Measurements from ENCODE around the gene SLC28A3. TPM values are rescaled to one million over a fixed set of nuclear protein-coding genes. Genes with fewer than 3 reads are reported as not detected.

Gene SLC28A3
- total and polyA plus RNA-seq, 7 donors = 0.23 to 2.4 TPM; not detected in 5

GRCh38 chr9:84349671-84350070 lies 9.1 kb upstream of the SLC28A3 start:
- Histone ChIP-seq H3K9me3 (peaks cover 0 to 2% (median 0%) of the 10 kb centered on the region in 4 donors), H3K4me1 (no peaks in the 10 kb centered on the region), H3K36me3 (no peaks in the 10 kb centered on the region), H3K27me3 (no peaks in the 10 kb centered on the region), H3K4me3 (no peak overlapping the region), H3K27ac (no peak overlapping the region)
- DNase-seq = no peak
- TF ChIP-seq POLR2A (IDR thresholded peaks at IDR 0.05) (no peak), POLR2AphosphoS5 (IDR thresholded peaks at IDR 0.05) (no peak), CTCF (IDR thresholded peaks at IDR 0.05) (no peak), EP300 (IDR thresholded peaks at IDR 0.05) (no peak)
- intact Hi-C loops (cut with DNase I) = no loop called here
- 63 to 66% methylated on average over 1 of the region's 1 CpG for WGBS, 2 donors

- TF ChIP-seq CTCF (IDR thresholded peaks at IDR 0.05) (no peak), POLR2A (IDR thresholded peaks at IDR 0.05) (no peak), EP300 (IDR thresholded peaks at IDR 0.05) (no peak), POLR2AphosphoS5 (IDR thresholded peaks at IDR 0.05) (no peak)
- Histone ChIP-seq H3K27me3 (no peaks in the 10 kb centered on the region), H3K4me3 (no peak overlapping the region), H3K9me3 (no peaks in the 10 kb centered on the region), H3K36me3 (no peaks in the 10 kb centered on the region), H3K27ac (no peak overlapping the region), H3K4me1 (no peaks in the 10 kb centered on the region)
- 94 to 95% methylated on average over 6 of the region's 6 CpGs for WGBS, 2 donors
- intact Hi-C loops (cut with DNase I) = no loop called here
- no peak for DNase-seq
These were observed 2.6 kb upstream of the SLC28A3 start for GRCh38 chr9:84343111-84343521.

- TF ChIP-seq EP300 (IDR thresholded peaks at IDR 0.05) = no peak
- no peak for TF ChIP-seq CTCF (IDR thresholded peaks at IDR 0.05)
- TF ChIP-seq POLR2A (IDR thresholded peaks at IDR 0.05) = no peak
- TF ChIP-seq POLR2AphosphoS5 (IDR thresholded peaks at IDR 0.05) = no peak
- no peak overlapping the region for H3K4me3 ChIP-seq
- no peak for DNase-seq
- no peaks in the 10 kb centered on the region for H3K36me3 ChIP-seq
- H3K9me3 ChIP-seq = no peaks in the 10 kb centered on the region
- no peaks in the 10 kb centered on the region for H3K27me3 ChIP-seq
- H3K4me1 ChIP-seq = no peaks in the 10 kb centered on the region
- 17 to 60% methylated on average over 4 of the region's 4 CpGs for WGBS, 2 donors
- intact Hi-C loops (cut with DNase I) = no loop called here
- no peak overlapping the region for H3K27ac ChIP-seq
These were observed 596 bp downstream of the SLC28A3 start for GRCh38 chr9:84339962-84340361.

- intact Hi-C loops (cut with DNase I) = no loop called here
- 37 to 73% methylated on average over 3 of the region's 3 CpGs for WGBS, 2 donors
- TF ChIP-seq EP300 (IDR thresholded peaks at IDR 0.05) = no peak
- Histone ChIP-seq H3K9me3 (no peaks in the 10 kb centered on the region), H3K27ac (no peak overlapping the region), H3K4me3 (no peak overlapping the region), H3K4me1 (no peaks in the 10 kb centered on the region), H3K36me3 (no peaks in the 10 kb centered on the region), H3K27me3 (no peaks in the 10 kb centered on the region)
- no peak for DNase-seq
These were observed 1.1 kb downstream of the SLC28A3 start for GRCh38 chr9:84339503-84339902.

GRCh38 chr9:84338792-84339191 lies 1.8 kb downstream of the SLC28A3 start:
- H3K9me3 ChIP-seq = no peaks in the 10 kb centered on the region
- H3K27ac ChIP-seq = no peak overlapping the region
- TF ChIP-seq CTCF (IDR thresholded peaks at IDR 0.05) (no peak), POLR2AphosphoS5 (IDR thresholded peaks at IDR 0.05) (no peak), POLR2A (IDR thresholded peaks at IDR 0.05) (no peak), EP300 (IDR thresholded peaks at IDR 0.05) (no peak)
- H3K36me3 ChIP-seq = no peaks in the 10 kb centered on the region
- no peak overlapping the region for H3K4me3 ChIP-seq
- intact Hi-C loops (cut with DNase I) = no loop called here
- no peak for DNase-seq
- no peaks in the 10 kb centered on the region for H3K27me3 ChIP-seq
- 22 to 64% methylated on average over 4 of the region's 4 CpGs for WGBS, 2 donors
- no peaks in the 10 kb centered on the region for H3K4me1 ChIP-seq
